ENCODE data around the gene EFCAB14. TPM values are rescaled to one million over a fixed set of nuclear protein-coding genes. Genes with fewer than 3 reads are reported as not detected.

The EFCAB14 gene
- total and polyA plus RNA-seq, 2 of the 4 experiments (the other 2 are of a cell fraction) = 28.6 to 43.0 TPM

DNA sequence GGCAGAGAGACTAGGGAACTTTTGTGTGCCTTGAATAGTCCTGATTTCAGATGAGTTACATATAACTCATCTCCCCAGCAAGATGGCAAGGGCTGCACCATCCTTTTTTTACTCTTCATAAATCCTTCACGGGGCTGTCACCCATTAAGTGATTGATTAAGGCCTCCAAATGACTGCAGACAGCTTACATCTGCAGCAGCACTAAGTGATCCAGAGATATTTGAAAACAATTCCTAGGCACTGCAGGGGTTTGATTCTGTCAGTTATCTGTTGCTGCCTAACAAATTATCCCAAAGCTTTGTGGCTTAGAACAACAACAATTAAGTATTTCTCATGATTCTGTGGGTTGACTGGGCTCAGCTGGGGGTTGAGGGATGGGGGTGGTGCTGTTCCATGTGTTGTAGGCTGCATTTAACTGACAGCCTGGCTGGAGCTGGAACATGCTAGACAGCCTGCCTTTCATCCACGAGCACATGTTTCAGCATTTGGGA lies 27.9 kb downstream of the EFCAB14 start:
- H3K4me3 ChIP-seq (ENCODE audit: insufficient read depth, low read depth, low read length) = no peak overlapping the region
- no peak for DNase-seq
- H3K79me1 ChIP-seq (ENCODE audit: low read depth in 1 of 2, low read length in 2 of 2) = peaks cover 10 to 19% of the 10 kb centered on the region in 2 experiments; a peak in 3 of 4 replicates
- in situ Hi-C loops (cut with MboI; ENCODE audit: low sequenced_read_pairs) = no loop called here
- no peak overlapping the region for H2AK5ac ChIP-seq (ENCODE audit: low read depth, low read length)
- H3K9ac ChIP-seq (ENCODE audit: low read depth, low read length) = no peak overlapping the region
- dilution Hi-C loops (cut with HindIII; ENCODE audit: low sequenced_read_pairs, unreplicated experiment) = no loop called here
- H2AFZ ChIP-seq (replicated peaks; ENCODE audit: low read length, poor library complexity) = no peak overlapping the region
- H3K36me3 ChIP-seq (ENCODE audit: control insufficient read depth, insufficient read depth, low read length) = peaks cover 39% of the 10 kb centered on the region
- no peak overlapping the region for H3K23ac ChIP-seq (ENCODE audit: low read depth, low read length)
- H4K5ac ChIP-seq (ENCODE audit: low read depth, low read length) = no peak overlapping the region
- 0 out of 2 replicates have a peak, but pooled peaks cover 4% of the 10 kb centered on the region for H3K4me1 ChIP-seq (ENCODE audit: control insufficient read depth, insufficient read depth, low read length)
- ChIA-PET CTCF (interaction anchor here (0.6 kb wide), 1 partner anchor 118 kb away, joined by 4 read pairs; no protein-coding TSS in a partner anchor), POLR2A (ENCODE audit: unreplicated experiment) (no interaction called here)
- no peak overlapping the region for H2AK9ac ChIP-seq (replicated peaks; ENCODE audit: low read depth, low read length, poor library complexity)
- H2BK20ac ChIP-seq (ENCODE audit: low read depth, low read length) = no peak overlapping the region
- BruUV-seq (replicated peaks) = no TSS peak
- H4K91ac ChIP-seq (ENCODE audit: insufficient read depth, low read depth, low read length) = no peak overlapping the region
- intact Hi-C loops (cut with micrococcal nuclease) = no loop called here
- no peak overlapping the region for H3K14ac ChIP-seq (replicated peaks; ENCODE audit: low read depth, low read length)
- WGBS, 2 experiments (ENCODE audit: extremely low coverage in 2 of 2, insufficient read length in 1 of 2) = no CpG with 5 or more reads among the region's 2 CpGs
- H3K18ac ChIP-seq (ENCODE audit: low read depth, low read length) = no peak overlapping the region
- H3K4ac ChIP-seq (ENCODE audit: low read depth, low read length) = no peak overlapping the region
- no peaks in the 10 kb centered on the region for H3K27me3 ChIP-seq (ENCODE audit: control insufficient read depth, insufficient read depth, low read length)
- no peak overlapping the region for H3K27ac ChIP-seq (ENCODE audit: insufficient read depth, low read length)
- no peak overlapping the region for H4K8ac ChIP-seq (ENCODE audit: low read depth in 2 of 2, low read length in 2 of 2)
- peaks cover 4% of the 10 kb centered on the region; the same call in 1 of the 2 replicates for H3K9me1 ChIP-seq (ENCODE audit: insufficient read depth, low read length)
- H3K9me3 ChIP-seq (ENCODE audit: control insufficient read depth, insufficient read depth, low read length) = no peaks in the 10 kb centered on the region
- no peak overlapping the region for H2BK5ac ChIP-seq (ENCODE audit: low read depth, low read length, poor library complexity, severe bottlenecking)
- ATAC-seq (ENCODE audit: low read depth) = no peak
- H3K56ac ChIP-seq (ENCODE audit: extremely low read depth, insufficient read depth, low read length) = no peak overlapping the region
- no peaks in the 10 kb centered on the region for H4K20me1 ChIP-seq (ENCODE audit: insufficient read depth, low read length)
- H3K4me2 ChIP-seq (ENCODE audit: low read depth, low read length) = no peak overlapping the region
- no peak for TF ChIP-seq CTCF (conservative IDR thresholded peaks at IDR 0.05; ENCODE audit: low read depth, low read length)
- TF ChIP-seq CHD1 (IDR thresholded peaks at IDR 0.05; ENCODE audit: low read depth, low read length) = no peak
- no peak for TF ChIP-seq CEBPB (IDR thresholded peaks at IDR 0.05; ENCODE audit: low read depth, low read length)
- no peak for TF ChIP-seq MXI1 (IDR thresholded peaks at IDR 0.05; ENCODE audit: borderline replicate concordance, low read depth, low read length)
- no peak for TF ChIP-seq SMC3 (IDR thresholded peaks at IDR 0.05; ENCODE audit: low read depth, low read length)
- no peak for TF ChIP-seq MAFK (IDR thresholded peaks at IDR 0.05; ENCODE audit: low read depth, low read length)
- TF ChIP-seq BHLHE40 (IDR thresholded peaks at IDR 0.05; ENCODE audit: low read depth, low read length) = no peak
- TF ChIP-seq RCOR1 (IDR thresholded peaks at IDR 0.05; ENCODE audit: insufficient replicate concordance, low read length) = no peak
- TF ChIP-seq POLR2A (IDR thresholded peaks at IDR 0.05; ENCODE audit: low read depth, low read length) = no peak
- TF ChIP-seq ELK1 (IDR thresholded peaks at IDR 0.05; ENCODE audit: borderline replicate concordance, low read depth, low read length) = no peak
- TF ChIP-seq RFX5 (IDR thresholded peaks at IDR 0.05; ENCODE audit: low read depth, low read length) = no peak
- TF ChIP-seq USF2 (IDR thresholded peaks at IDR 0.05; ENCODE audit: low read depth, low read length) = no peak
- TF ChIP-seq RAD21 (IDR thresholded peaks at IDR 0.05; ENCODE audit: low read length) = no peak
- no peak overlapping the region for H2BK120ac ChIP-seq (ENCODE audit: low read depth, low read length)
- H2BK15ac ChIP-seq (ENCODE audit: low read depth, low read length) = no peak overlapping the region

All from IMR-90 (cell line).